GM04504 (cell line): Measurements from ENCODE around the gene RPA3.

Experiments used
- DNase-seq: peaks from one replicate; pipeline ENCODE4 v3.0.0-alpha.2; 2012; ENCODE audit warnings: low read depth

RPA3 gene

DNA sequence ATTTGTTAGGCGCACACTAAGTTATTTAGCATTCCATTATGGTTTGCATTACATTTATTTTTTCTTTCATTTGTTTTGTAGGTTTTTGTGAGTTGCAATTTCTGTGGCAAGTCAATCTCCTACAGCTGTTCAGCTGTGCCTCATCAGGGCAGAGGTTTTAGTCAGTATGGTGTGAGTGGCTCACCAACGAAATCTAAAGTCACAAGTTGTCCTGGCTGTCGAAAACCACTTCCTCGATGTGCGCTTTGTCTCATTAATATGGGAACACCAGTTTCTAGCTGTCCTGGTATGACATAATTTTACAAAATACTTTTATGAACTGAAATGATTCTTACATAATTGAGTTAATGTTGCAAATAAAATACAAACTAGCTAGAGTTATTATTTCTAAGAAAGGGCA is 122.2 kb downstream of the RPA3 start:
- DNase-seq: no peak

GRCh38 chr7:7595451-7595850 is 123.0 kb downstream of the RPA3 start:
- peak; percentile 2 for DNase-seq
